ENCODE measurements around the gene SLC6A1.

The SLC6A1 gene

DNA sequence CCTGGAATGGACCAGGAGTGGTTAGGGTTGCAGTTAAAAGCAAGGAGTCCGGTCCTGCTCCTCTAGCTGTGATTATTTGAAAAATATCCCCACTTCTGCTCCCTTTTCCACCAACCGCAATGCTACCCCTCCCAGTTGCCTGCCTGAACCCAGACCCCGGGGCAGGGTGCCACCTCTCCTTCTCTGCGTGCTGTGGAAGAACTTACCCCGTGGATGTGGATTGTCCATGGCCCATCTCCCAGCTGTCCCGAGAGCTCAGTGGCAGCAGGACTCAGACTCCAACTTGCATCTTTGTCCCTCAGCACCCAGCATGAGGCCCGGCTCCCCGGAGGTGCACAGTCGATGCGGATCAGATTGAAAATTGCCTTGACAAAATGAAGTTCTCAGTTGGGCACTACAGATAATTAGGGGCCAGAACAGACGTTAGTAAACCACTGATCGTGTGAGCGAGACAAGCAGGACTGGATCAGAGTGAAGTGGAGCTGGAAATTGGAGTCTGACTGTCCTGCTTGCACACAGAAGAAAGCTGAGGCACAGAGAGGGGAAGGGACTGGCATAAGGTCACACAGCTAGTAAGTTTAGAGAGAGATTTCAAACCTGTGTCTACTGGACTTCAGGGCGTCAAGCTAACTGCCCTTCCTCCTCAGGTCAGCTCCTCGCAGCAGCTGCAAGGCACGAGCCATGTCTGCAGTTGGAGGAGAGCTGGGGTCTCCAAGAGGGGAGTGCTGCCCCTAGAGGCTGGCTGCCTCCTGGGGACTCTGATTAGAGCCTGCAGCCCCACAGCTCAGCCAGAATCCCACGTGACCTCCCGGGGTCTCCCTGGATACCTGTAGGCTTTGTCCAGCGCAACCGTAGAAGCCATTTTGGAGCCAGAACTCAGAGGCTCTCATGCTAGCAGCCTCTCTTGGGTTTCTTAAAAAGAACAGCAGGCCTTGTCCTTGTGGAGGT is 14.7 kb downstream of the SLC6A1 start:
- H2AFZ ChIP-seq (ENCODE audit: low read length): no peak overlapping the region
- no peak overlapping the region for H3K9ac ChIP-seq (ENCODE audit: low read length)
- H3K4me2 ChIP-seq (ENCODE audit: low read length): no peak overlapping the region
- H3K27me3 ChIP-seq (ENCODE audit: insufficient read depth, low read length): peaks cover under 1% of the 10 kb centered on the region; the same call in 1 of the 2 replicates
- no peaks in the 10 kb centered on the region for H3K9me2 ChIP-seq (ENCODE audit: low read depth, low read length)
- H3K36me3 ChIP-seq (ENCODE audit: insufficient read depth, low read length): no peaks in the 10 kb centered on the region
- no peak for TF ChIP-seq EZH2 (IDR thresholded peaks at IDR 0.05; ENCODE audit: borderline replicate concordance, low read length)
- TF ChIP-seq, protein P1, sequence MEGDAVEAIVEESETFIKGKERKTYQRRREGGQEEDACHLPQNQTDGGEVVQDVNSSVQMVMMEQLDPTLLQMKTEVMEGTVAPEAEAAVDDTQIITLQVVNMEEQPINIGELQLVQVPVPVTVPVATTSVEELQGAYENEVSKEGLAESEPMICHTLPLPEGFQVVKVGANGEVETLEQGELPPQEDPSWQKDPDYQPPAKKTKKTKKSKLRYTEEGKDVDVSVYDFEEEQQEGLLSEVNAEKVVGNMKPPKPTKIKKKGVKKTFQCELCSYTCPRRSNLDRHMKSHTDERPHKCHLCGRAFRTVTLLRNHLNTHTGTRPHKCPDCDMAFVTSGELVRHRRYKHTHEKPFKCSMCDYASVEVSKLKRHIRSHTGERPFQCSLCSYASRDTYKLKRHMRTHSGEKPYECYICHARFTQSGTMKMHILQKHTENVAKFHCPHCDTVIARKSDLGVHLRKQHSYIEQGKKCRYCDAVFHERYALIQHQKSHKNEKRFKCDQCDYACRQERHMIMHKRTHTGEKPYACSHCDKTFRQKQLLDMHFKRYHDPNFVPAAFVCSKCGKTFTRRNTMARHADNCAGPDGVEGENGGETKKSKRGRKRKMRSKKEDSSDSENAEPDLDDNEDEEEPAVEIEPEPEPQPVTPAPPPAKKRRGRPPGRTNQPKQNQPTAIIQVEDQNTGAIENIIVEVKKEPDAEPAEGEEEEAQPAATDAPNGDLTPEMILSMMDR (IDR thresholded peaks at IDR 0.05; ENCODE audit: low read length): no peak
- no peaks in the 10 kb centered on the region for H3K4me1 ChIP-seq (ENCODE audit: insufficient read depth, low read length, severe bottlenecking)
- H3F3A ChIP-seq (ENCODE audit: insufficient read depth, low read length): no peaks in the 10 kb centered on the region
- no peak overlapping the region for H3K27ac ChIP-seq (ENCODE audit: low read depth, low read length, poor library complexity, severe bottlenecking)
- H3K4me3 ChIP-seq (ENCODE audit: low read depth, low read length, poor library complexity, severe bottlenecking): no peak overlapping the region
- H3K79me2 ChIP-seq (ENCODE audit: insufficient read depth, low read length): no peaks in the 10 kb centered on the region
- H3K9me3 ChIP-seq (ENCODE audit: low read length): no peaks in the 10 kb centered on the region
- no peaks in the 10 kb centered on the region for H4K20me1 ChIP-seq (ENCODE audit: insufficient read depth, low read length)

DNA sequence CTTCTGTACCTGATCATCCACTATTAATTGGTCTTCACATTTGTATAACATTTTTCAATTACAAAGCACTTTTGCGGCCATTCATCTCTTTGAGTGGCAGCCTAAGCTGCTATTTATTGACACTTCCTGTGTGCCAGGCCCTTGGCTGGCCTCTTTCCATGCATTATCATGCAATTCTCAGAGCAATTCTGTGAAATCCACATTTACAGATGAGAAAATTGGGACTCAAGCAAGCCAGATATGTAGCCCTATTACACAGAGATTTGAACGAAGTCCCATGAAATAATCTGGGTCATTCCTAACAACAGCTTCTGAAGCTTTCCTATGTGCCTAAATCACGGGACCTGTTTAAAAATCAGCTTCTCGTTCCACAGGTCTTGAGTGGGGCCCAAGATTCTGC is 17.4 kb downstream of the SLC6A1 start:
- no peak overlapping the region for H3K9ac ChIP-seq (ENCODE audit: low read length)
- H3K4me1 ChIP-seq (ENCODE audit: insufficient read depth, low read length, severe bottlenecking): no peaks in the 10 kb centered on the region
- no peak overlapping the region for H3K4me3 ChIP-seq (ENCODE audit: low read depth, low read length, poor library complexity, severe bottlenecking)
- H3K79me2 ChIP-seq (ENCODE audit: insufficient read depth, low read length): no peaks in the 10 kb centered on the region
- H4K20me1 ChIP-seq (ENCODE audit: insufficient read depth, low read length): no peaks in the 10 kb centered on the region
- peaks cover 3% of the 10 kb centered on the region; the same call in 1 of the 2 replicates for H3K27me3 ChIP-seq (ENCODE audit: insufficient read depth, low read length)
- no peaks in the 10 kb centered on the region for H3K9me2 ChIP-seq (ENCODE audit: low read depth, low read length)
- TF ChIP-seq EZH2 (IDR thresholded peaks at IDR 0.05; ENCODE audit: borderline replicate concordance, low read length): no peak
- TF ChIP-seq, protein P1 (IDR thresholded peaks at IDR 0.05; ENCODE audit: low read length): no peak
- no peaks in the 10 kb centered on the region for H3F3A ChIP-seq (ENCODE audit: insufficient read depth, low read length)
- no peaks in the 10 kb centered on the region for H3K9me3 ChIP-seq (ENCODE audit: low read length)
- no peak overlapping the region for H3K27ac ChIP-seq (ENCODE audit: low read depth, low read length, poor library complexity, severe bottlenecking)
- H3K4me2 ChIP-seq (ENCODE audit: low read length): no peak overlapping the region
- no peaks in the 10 kb centered on the region for H3K36me3 ChIP-seq (ENCODE audit: insufficient read depth, low read length)
- H2AFZ ChIP-seq (ENCODE audit: low read length): no peak overlapping the region

DNA sequence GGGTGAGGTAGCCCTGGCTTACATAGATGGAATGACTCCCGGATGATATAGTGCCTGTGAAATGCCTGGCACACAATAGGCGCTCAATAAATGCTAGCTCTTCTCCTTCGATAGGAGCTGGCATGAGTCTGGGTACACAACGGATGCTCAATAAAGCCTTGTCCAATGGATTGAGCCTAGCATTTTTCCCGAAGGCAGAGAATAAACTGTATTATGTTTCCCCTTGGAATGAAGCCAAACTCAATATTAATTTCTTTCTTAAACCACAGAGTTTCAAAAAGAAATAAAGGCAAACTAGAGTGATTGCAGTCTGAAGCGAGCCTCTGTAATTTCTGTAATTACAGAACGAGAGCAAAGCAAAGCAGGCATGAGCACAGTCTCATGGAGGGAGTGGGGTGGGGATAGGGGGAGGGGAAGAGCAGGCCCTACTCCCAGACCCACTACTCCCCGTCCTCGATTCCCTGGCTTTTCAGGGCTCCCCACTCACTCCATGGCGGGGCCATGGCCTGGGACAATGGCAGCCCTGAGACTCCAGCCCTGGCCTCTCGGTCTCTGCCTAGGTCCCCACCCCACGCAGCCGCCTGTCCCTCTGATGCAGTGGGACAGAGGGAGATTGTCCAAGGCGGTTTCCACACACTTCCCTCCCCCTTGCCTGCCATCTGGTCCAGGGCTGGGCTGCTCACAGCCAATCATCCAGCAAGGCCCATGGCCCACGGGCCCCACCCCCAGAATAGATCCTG is 18.0 kb downstream of the SLC6A1 start:
- Histone ChIP-seq H3K9me2 (ENCODE audit: low read depth, low read length) (no peaks in the 10 kb centered on the region), H3F3A (ENCODE audit: insufficient read depth, low read length) (no peaks in the 10 kb centered on the region), H3K9ac (ENCODE audit: low read length) (no peak overlapping the region), H3K27ac (ENCODE audit: low read depth, low read length, poor library complexity, severe bottlenecking) (no peak overlapping the region), H4K20me1 (ENCODE audit: insufficient read depth, low read length) (no peaks in the 10 kb centered on the region), H3K79me2 (ENCODE audit: insufficient read depth, low read length) (no peaks in the 10 kb centered on the region), H3K27me3 (ENCODE audit: insufficient read depth, low read length) (peaks cover 3% of the 10 kb centered on the region; the same call in 1 of the 2 replicates), H3K9me3 (ENCODE audit: low read length) (no peaks in the 10 kb centered on the region), H3K36me3 (ENCODE audit: insufficient read depth, low read length) (no peaks in the 10 kb centered on the region), H3K4me2 (ENCODE audit: low read length) (no peak overlapping the region), H3K4me3 (ENCODE audit: low read depth, low read length, poor library complexity, severe bottlenecking) (no peak overlapping the region), H2AFZ (ENCODE audit: low read length) (no peak overlapping the region), H3K4me1 (ENCODE audit: insufficient read depth, low read length, severe bottlenecking) (no peaks in the 10 kb centered on the region)
- TF ChIP-seq EZH2 (IDR thresholded peaks at IDR 0.05; ENCODE audit: borderline replicate concordance, low read length): no peak
- TF ChIP-seq, protein P1 (IDR thresholded peaks at IDR 0.05; ENCODE audit: low read length): no peak

Data from OCI-LY1 (cell line).